Stomach (tissue), 4 donors: ENCODE measurements around the gene AKT1S1.

Experiments
- CTCF ChIP-seq, 7 experiments: fragments of 450-650 bp in 4 of 7; fragments of 200-600 bp in 3 of 7; sonication (generic) in 3 of 7; IDR thresholded peaks; one replicate each; pipeline ENCODE4 v1.5.1; 2016 to 2019; ENCODE audit warnings: antibody characterized with exemption in 7 of 7, control low read depth in 2 of 7, mild to moderate bottlenecking in 1 of 7
- POLR2A ChIP-seq, 4 donors: fragments of 450-650 bp; IDR thresholded peaks; one replicate each; pipeline ENCODE4 v1.6.1; 2016; ENCODE audit warnings: antibody characterized with exemption in 4 of 4, control low read depth in 2 of 4, mild to moderate bottlenecking in 1 of 4, moderate library complexity in 1 of 4

GRCh38 chr19:49912965-49913685 is 36.0 kb upstream of the AKT1S1 start:
- no peak for TF ChIP-seq CTCF (IDR thresholded peaks at IDR 0.05)
- no peak for TF ChIP-seq POLR2A (IDR thresholded peaks at IDR 0.05)
